SK-N-SH (cell line): Measurements from ENCODE around the gene SOX21. TPM values are rescaled to one million over a fixed set of nuclear protein-coding genes. Genes with fewer than 3 reads are reported as not detected.

ENCODE experiments used
- CTCF ChIA-PET: fragments of 300-600, 350-600 bp; formaldehyde crosslinking; extraction: SDS; loops from one replicate; lab custom pipeline; 2021; lab: Yijun Ruan, JAX
- POLR2A ChIA-PET: fragments of 350-600 bp; sonication (Branson Sonifier 250); formaldehyde crosslinking; extraction: SDS; loops from one replicate; lab custom pipeline; 2020; ENCODE audit warnings: antibody characterized with exemption, inconsistent platforms; lab: Yijun Ruan, JAX
- DNase-seq: peaks from one replicate; pipeline ENCODE4 v3.0.0; 2012
- H2AFZ ChIP-seq: fragments of 200-600 bp; sonication (generic); 2 replicates; pipeline ENCODE4 v1.8.1; 2016; ENCODE audit warnings: antibody characterized with exemption, mild to moderate bottlenecking, low read depth
- H3F3A ChIP-seq: fragments of 200-600 bp; sonication (generic); replicated peaks from 2 replicates; pipeline ENCODE3; 2016; ENCODE audit warnings: antibody characterized with exemption, mild to moderate bottlenecking; ENCODE audit not compliant: insufficient read depth
- H3K27ac ChIP-seq, 2 experiments: fragments of 200-500 bp in 1 of 2; fragments of 200-600 bp in 1 of 2; sonication (Bioruptor generic) in 1 of 2; sonication (generic), shearing (Covaris generic) in 1 of 2; 2 replicates each; pipeline versions ENCODE4 v1.5.1 to v1.6.1; 2014 to 2016; ENCODE audit warnings: low read depth in 2 of 2, inconsistent platforms in 1 of 2, low read length in 1 of 2, mild to moderate bottlenecking in 1 of 2, mixed read lengths in 1 of 2
- H3K27me3 ChIP-seq: fragments of 200-600 bp; sonication (generic), shearing (Covaris generic); 2 replicates; pipeline ENCODE4 v1.6.1; 2016; ENCODE audit warnings: mixed run types; ENCODE audit not compliant: insufficient read depth
- H3K36me3 ChIP-seq, 2 experiments: fragments of 200-500 bp in 1 of 2; fragments of 200-600 bp in 1 of 2; sonication (Bioruptor generic) in 1 of 2; sonication (generic) in 1 of 2; replicated peaks in 1 of 2; 2 replicates each; pipeline versions ENCODE3 to v1.5.1; 2014 to 2016; ENCODE audit warnings: low read length in 1 of 2, mild to moderate bottlenecking in 1 of 2; ENCODE audit not compliant: insufficient read depth in 2 of 2, control insufficient read depth in 1 of 2
- H3K4me1 ChIP-seq, 2 experiments: fragments of 200-500 bp in 1 of 2; fragments of 200-600 bp in 1 of 2; sonication (Bioruptor generic) in 1 of 2; sonication (generic), shearing (Covaris generic) in 1 of 2; 2 replicates each; pipeline versions ENCODE4 v1.5.1 to v1.6.1; 2014 to 2016; ENCODE audit warnings: low read depth in 1 of 2, low read length in 1 of 2, mixed run types in 1 of 2; ENCODE audit not compliant: insufficient read depth in 2 of 2, control insufficient read depth in 1 of 2
- H3K4me2 ChIP-seq: fragments of 200-600 bp; sonication (generic), shearing (Covaris generic); 2 replicates; pipeline ENCODE4 v1.6.1; 2017; ENCODE audit warnings: mixed run types
- H3K4me3 ChIP-seq, 2 experiments: fragments of 200-500 bp in 1 of 2; fragments of 200-600 bp in 1 of 2; sonication (Bioruptor generic) in 1 of 2; sonication (generic), shearing (Covaris generic) in 1 of 2; 2 replicates each; pipeline versions ENCODE4 v1.5.1 to v1.8.1; 2014 to 2016; ENCODE audit warnings: low read depth in 2 of 2, inconsistent platforms in 1 of 2, low read length in 1 of 2, mild to moderate bottlenecking in 1 of 2, mixed read lengths in 1 of 2, moderate library complexity in 1 of 2
- H3K79me2 ChIP-seq: fragments of 200-600 bp; sonication (generic); 2 replicates; pipeline ENCODE4 v1.8.1; 2017; ENCODE audit warnings: mild to moderate bottlenecking; ENCODE audit not compliant: insufficient read depth
- H3K9ac ChIP-seq: fragments of 200-600 bp; sonication (generic); 2 replicates; pipeline ENCODE4 v1.6.1; 2017; ENCODE audit warnings: mixed run types
- H3K9me2 ChIP-seq: fragments of 200-600 bp; sonication (generic); 2 replicates; pipeline ENCODE4 v1.6.1; 2017; ENCODE audit warnings: mixed run types
- H3K9me3 ChIP-seq: fragments of 200-600 bp; sonication (generic); 2 replicates; pipeline ENCODE4 v1.6.1; 2017; ENCODE audit warnings: mixed run types, mild to moderate bottlenecking, moderate library complexity
- H4K20me1 ChIP-seq: fragments of 200-600 bp; sonication (generic); 2 replicates; pipeline ENCODE4 v1.6.1; 2017; ENCODE audit warnings: mild to moderate bottlenecking, mixed run types; ENCODE audit not compliant: insufficient read depth
- CHD2 ChIP-seq: fragments of 150-350 bp; IDR thresholded peaks from 2 replicates; pipeline ENCODE4 v1.6.1; 2018; ENCODE audit warnings: low read length; ENCODE audit not compliant: partially characterized antibody
- ELF1 ChIP-seq: IDR thresholded peaks from 2 replicates; pipeline ENCODE4 v1.4.0; 2012
- EZH2phosphoT487 ChIP-seq: fragments of 200-600 bp; sonication (generic); IDR thresholded peaks from 2 replicates; pipeline ENCODE4 v1.6.1; 2017; ENCODE audit warnings: low read depth, mixed run types, mild to moderate bottlenecking, antibody characterized with exemption, moderate library complexity, borderline replicate concordance
- FOSL2 ChIP-seq: IDR thresholded peaks from 2 replicates; pipeline ENCODE4 v1.4.0; 2012; ENCODE audit warnings: low read depth, mild to moderate bottlenecking, moderate library complexity, borderline replicate concordance
- FOXJ3 ChIP-seq: sonication (generic); formaldehyde crosslinking; IDR thresholded peaks from 2 replicates; pipeline ENCODE4 v1.5.1; 2020; ENCODE audit warnings: mild to moderate bottlenecking, missing genetic modification reagents
- FOXM1 ChIP-seq: IDR thresholded peaks from 2 replicates; pipeline ENCODE4 v1.4.0; 2012; ENCODE audit warnings: low read depth, mild to moderate bottlenecking
- GABPA ChIP-seq: IDR thresholded peaks from 2 replicates; pipeline ENCODE4 v1.4.0; 2012; ENCODE audit warnings: low read depth, mild to moderate bottlenecking
- JUND ChIP-seq: IDR thresholded peaks from 2 replicates; pipeline ENCODE4 v1.4.0; 2012
- NRF1 ChIP-seq: IDR thresholded peaks from 2 replicates; pipeline ENCODE4 v1.6.1; 2012; ENCODE audit warnings: low read depth, mild to moderate bottlenecking, low read length
- SMC3 ChIP-seq: IDR thresholded peaks from 2 replicates; pipeline ENCODE4 v1.6.1; 2012; ENCODE audit warnings: low read depth, low read length, improper control_type of control experiment
- TAF1 ChIP-seq: IDR thresholded peaks from 2 replicates; pipeline ENCODE4 v1.6.1; 2012; ENCODE audit warnings: low read depth, mild to moderate bottlenecking, low read length, moderate library complexity, borderline replicate concordance
- ZBTB33 ChIP-seq: IDR thresholded peaks from 2 replicates; pipeline ENCODE4 v1.4.0; 2012; ENCODE audit warnings: low read depth, borderline replicate concordance
- WGBS: methylation state at CpG from one replicate; pipeline ENCODE4 v1.1.6; 2017; ENCODE audit warnings: low lambda C conversion rate; 5-methylcytosine and 5-hydroxymethylcytosine counted together
- polyA plus RNA-seq, 3 experiments: library from polyadenylated mRNA; depleted of rRNA; stranded (reverse); fragments of >200 nt; gene quantifications; 2 replicates each; pipeline ENCODE4 v1.2.3, GENCODE V29; 2012
- TF ChIP-seq, protein P1 (sequence below): IDR thresholded peaks from 2 replicates; pipeline ENCODE4 v1.4.0; 2012; ENCODE audit warnings: low read depth, borderline replicate concordance
- TF ChIP-seq, protein P2 (sequence below): fragments of 150-350 bp; IDR thresholded peaks from 2 replicates; pipeline ENCODE4 v1.6.1; 2016; ENCODE audit warnings: mild to moderate bottlenecking, low read depth, low read length

Gene SOX21
- polyA plus RNA-seq, 1 of the 3 experiments (the other 2 are of a cell fraction), result not detected

GRCh38 chr13:94708031-94708859 lies 4.1 kb downstream of the SOX21 start:
- peak; percentile 48 for DNase-seq
- ChIA-PET POLR2A (no interaction called here), CTCF (interaction anchor here (1.1 to 1.6 kb wide), 2 partner anchors 15 to 88 kb away, joined by 3 to 4 read pairs; no protein-coding TSS in a partner anchor)
- WGBS, result 6% methylated on average over 27 of the region's 31 CpGs
- Histone ChIP-seq H3K27ac (no peak overlapping the region), H2AFZ (no peak overlapping the region), H3K27me3 (peaks cover 96% of the 10 kb centered on the region), H3K36me3 (no peaks in the 10 kb centered on the region), H3K9ac (no peak overlapping the region), H3K4me3 (no peak overlapping the region), H3K9me3 (no peaks in the 10 kb centered on the region), H3K9me2 (no peaks in the 10 kb centered on the region), H3F3A (no peaks in the 10 kb centered on the region)
- TF ChIP-seq JUND (no peak), CHD2 (no peak), TAF1 (no peak)
- TF ChIP-seq, all 33 proteins: peak for 0
- H3K4me2 ChIP-seq, result no peak overlapping the region
- no peaks in the 10 kb centered on the region for H3K79me2 ChIP-seq
- no peaks in the 10 kb centered on the region for H4K20me1 ChIP-seq
- peaks cover 0 to 7% of the 10 kb centered on the region in 2 experiments; a peak in 1 of 4 replicates for H3K4me1 ChIP-seq

DNA sequence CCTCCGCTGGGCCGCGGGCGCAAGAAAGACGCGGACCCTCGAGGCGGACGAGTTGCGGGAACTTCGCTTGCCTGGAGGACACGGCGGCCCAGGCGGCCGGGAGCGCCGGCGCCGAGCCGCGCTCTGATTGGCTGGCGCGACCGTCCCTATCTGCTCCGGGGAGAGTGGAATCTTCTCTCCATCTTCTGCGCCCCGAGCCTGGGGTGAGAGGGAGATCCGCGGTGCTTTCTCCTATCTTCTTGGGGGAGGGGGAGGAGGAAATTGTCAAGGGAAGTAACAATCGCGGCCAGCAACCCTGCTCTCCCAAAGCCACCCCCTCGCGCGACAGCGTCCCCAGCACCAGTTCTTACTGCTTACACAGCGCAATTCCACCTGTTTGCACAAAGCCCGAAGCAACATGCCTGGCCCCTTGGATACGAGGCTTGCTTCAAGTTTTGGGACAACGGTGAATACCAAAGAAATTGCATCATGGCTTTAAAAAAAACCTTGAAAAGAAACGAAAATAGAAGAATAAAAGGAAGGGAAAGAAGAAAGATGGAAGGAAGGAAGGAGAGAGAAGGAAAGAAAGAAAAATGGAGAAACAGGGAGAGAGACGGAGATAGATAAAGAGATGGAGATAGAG lies 4.8 kb downstream of the SOX21 start:
- Histone ChIP-seq H3F3A (no peaks in the 10 kb centered on the region), H3K27me3 (peaks cover 96% of the 10 kb centered on the region), H4K20me1 (no peaks in the 10 kb centered on the region), H3K36me3 (no peaks in the 10 kb centered on the region), H3K4me3 (peak overlapping the region in 1 of 2 experiments; percentile 6; a peak in 2 of 4 replicates), H3K9ac (no peak overlapping the region), H3K27ac (no peak overlapping the region), H3K9me2 (no peaks in the 10 kb centered on the region), H2AFZ (no peak overlapping the region), H3K4me2 (peak overlapping the region; percentile 37), H3K4me1 (peaks cover 0 to 7% of the 10 kb centered on the region in 2 experiments; a peak in 1 of 4 replicates), H3K79me2 (no peaks in the 10 kb centered on the region), H3K9me3 (no peaks in the 10 kb centered on the region)
- WGBS, result 9% methylated on average over 40 of the region's 41 CpGs
- CTCF ChIA-PET, result interaction anchor here (0.7 to 1.6 kb wide), 4 partner anchors 10 to 87 kb away, joined by 3 to 7 read pairs (median 4); no protein-coding TSS in a partner anchor
- TF ChIP-seq, protein P1, sequence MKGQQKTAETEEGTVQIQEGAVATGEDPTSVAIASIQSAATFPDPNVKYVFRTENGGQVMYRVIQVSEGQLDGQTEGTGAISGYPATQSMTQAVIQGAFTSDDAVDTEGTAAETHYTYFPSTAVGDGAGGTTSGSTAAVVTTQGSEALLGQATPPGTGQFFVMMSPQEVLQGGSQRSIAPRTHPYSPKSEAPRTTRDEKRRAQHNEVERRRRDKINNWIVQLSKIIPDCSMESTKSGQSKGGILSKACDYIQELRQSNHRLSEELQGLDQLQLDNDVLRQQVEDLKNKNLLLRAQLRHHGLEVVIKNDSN, result no peak
- TF ChIP-seq EZH2phosphoT487, result peak; percentile 79; the same call in 1 of the 2 replicates
- POLR2A ChIA-PET, result no interaction called here
- DNase-seq, result peak; percentile 68

GRCh38 chr13:94706843-94707399 lies 5.4 kb downstream of the SOX21 start:
- H3K79me2 ChIP-seq, result no peaks in the 10 kb centered on the region
- H3K36me3 ChIP-seq, result no peaks in the 10 kb centered on the region
- H3K4me2 ChIP-seq, result peak overlapping the region; percentile 37; the same call in 1 of the 2 replicates
- no peak overlapping the region for H3K9ac ChIP-seq
- H3K9me3 ChIP-seq, result no peaks in the 10 kb centered on the region
- CTCF ChIA-PET, result interaction anchor here (0.7 to 1.4 kb wide), 5 partner anchors 9 to 86 kb away, joined by 3 to 7 read pairs (median 3); no protein-coding TSS in a partner anchor
- DNase-seq, result peak; percentile 26
- no peaks in the 10 kb centered on the region for H3F3A ChIP-seq
- no peaks in the 10 kb centered on the region for H3K9me2 ChIP-seq
- H3K27me3 ChIP-seq, result peaks cover 96% of the 10 kb centered on the region
- H3K27ac ChIP-seq, result no peak overlapping the region
- H3K4me3 ChIP-seq, result peak overlapping the region in 1 of 2 experiments; percentile 6; a peak in 1 of 4 replicates
- H2AFZ ChIP-seq, result no peak overlapping the region
- WGBS, result 17% methylated on average over 15 of the region's 15 CpGs
- POLR2A ChIA-PET, result no interaction called here
- no peaks in the 10 kb centered on the region for H4K20me1 ChIP-seq
- peaks cover 0 to 7% of the 10 kb centered on the region in 2 experiments; a peak in 1 of 4 replicates for H3K4me1 ChIP-seq
- TF ChIP-seq ELF1 (no peak), NRF1 (no peak), SMC3 (no peak), FOSL2 (no peak), ZBTB33 (no peak), FOXM1 (no peak), GABPA (no peak), CHD2 (no peak), FOXJ3 (no peak)
- TF ChIP-seq, protein P2, sequence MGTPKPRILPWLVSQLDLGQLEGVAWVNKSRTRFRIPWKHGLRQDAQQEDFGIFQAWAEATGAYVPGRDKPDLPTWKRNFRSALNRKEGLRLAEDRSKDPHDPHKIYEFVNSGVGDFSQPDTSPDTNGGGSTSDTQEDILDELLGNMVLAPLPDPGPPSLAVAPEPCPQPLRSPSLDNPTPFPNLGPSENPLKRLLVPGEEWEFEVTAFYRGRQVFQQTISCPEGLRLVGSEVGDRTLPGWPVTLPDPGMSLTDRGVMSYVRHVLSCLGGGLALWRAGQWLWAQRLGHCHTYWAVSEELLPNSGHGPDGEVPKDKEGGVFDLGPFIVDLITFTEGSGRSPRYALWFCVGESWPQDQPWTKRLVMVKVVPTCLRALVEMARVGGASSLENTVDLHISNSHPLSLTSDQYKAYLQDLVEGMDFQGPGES, result no peak
